Hematopoietic multipotent progenitor cell (in vitro differentiated cells): ENCODE results near the gene GET4. TPM values are rescaled to one million over a fixed set of nuclear protein-coding genes. Genes with fewer than 3 reads are reported as not detected.
"Not testable (repeated sequence)": the region's sequence is repeated elsewhere in the genome, so short reads cannot be mapped to it uniquely, and the experiment has no call there.

ENCODE experiments used
- DNase-seq, 3 donors: peaks; one replicate each; pipeline ENCODE4 v3.0.0-alpha.2; 2011 to 2015; ENCODE audit warnings: low read depth in 2 of 3, low spot score in 2 of 3
- total RNA-seq: library from RNA; depleted of rRNA; stranded (reverse); fragments of >200 nt; gene quantifications from one replicate; pipeline ENCODE4 v1.2.3, GENCODE V29; 2012

Gene GET4
- total RNA-seq, 1 donor: 37.4 TPM

DNA sequence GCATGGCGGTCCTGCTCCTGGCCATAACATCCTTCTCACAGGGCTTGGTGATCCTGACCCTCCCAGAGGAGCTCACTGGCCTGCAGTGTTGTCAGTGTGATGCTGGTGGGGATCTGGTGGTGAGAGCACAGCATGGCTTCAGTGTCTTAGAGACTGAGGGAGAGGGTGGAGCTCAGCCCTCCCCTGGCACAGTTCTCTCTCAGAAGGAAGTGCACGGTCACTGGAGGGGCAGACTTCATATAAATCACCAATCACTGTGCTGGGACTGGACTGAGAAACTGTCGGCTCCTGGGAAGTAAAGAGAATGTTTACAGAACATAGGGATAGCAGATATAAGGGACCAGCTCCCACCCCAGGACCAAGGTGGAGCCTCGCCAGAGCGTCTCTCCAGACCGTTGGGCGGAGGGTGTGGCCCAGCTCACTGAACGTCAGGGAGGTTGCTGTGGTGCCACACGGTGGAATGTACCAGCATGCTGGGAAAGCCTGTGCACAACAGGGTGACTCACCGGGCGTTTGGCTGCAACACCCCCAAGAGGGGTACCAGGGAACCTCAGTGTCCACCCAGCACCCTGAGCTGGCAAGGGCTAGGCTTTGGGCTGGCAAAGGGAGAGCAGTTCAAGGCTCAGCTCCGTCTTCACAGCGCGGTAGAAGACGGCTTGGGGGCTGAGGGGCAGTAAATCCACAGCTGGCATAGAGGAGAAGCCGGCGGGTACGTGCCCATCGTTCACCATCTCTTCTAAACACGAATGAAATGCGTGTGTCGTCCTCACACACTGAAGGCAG, 8.8 kb upstream of the GET4 start:
- no peak for DNase-seq

DNA sequence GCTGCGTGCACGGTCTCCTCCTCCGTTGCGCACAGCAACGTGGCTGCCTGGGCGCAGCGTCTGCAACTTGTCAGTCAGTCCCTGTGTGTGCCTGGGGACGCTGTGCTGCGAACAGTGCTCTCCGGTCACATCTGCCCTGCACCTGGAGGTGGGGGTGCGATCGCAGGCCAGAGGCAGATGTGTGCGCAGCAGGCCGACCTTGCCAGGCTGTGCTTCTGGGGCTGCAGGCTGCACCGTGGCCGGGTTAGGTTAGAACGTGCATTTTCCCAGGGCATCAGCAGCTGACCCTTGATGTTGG, 8.2 kb upstream of the GET4 start:
- DNase-seq: no peak

DNA sequence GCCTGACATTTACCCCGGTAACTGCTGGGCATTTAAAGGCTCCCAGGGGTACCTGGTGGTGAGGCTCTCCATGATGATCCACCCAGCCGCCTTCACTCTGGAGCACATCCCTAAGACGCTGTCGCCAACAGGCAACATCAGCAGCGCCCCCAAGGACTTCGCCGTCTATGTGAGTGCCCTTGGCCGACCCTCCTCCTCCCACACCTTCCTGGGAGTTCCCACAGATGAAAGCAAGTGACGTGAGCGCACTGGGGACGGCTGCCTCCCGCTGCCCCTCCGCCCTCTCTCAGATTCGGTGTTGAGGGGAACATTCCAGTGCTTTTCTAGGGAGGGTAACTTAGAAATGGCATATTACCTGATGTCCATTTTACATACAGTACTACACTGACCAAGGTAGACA, 7.0 kb upstream of the GET4 start:
- DNase-seq: no peak

DNA sequence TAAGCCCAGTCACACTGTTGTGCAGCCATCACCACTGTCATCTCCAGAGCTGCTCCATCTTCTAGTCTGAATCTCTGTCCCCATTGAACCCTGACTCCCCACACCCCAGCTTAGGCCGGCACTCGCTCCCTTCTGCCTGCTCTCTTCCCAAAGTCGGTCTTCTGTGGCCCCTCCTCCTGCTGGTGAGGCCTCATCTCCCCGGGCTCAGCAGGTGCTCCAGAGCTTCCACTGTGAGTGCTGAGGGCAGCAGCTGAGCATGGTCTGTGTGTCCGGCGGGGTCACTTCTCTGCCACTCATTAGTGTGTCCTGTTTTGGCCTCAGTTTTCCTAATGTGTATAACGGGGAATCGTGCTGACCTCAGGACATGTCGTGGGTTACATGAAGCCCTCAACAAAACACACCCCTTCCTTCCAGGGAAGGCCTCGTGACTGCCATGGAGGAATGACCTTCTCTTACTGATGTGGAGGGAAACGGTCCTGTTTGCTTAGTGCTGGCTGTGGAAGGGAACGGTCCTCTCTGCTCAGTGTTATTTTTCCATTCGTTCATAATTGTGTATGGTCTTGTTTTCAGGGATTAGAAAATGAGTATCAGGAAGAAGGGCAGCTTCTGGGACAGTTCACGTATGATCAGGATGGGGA, 4.3 kb upstream of the GET4 start:
- DNase-seq: no peak

DNA sequence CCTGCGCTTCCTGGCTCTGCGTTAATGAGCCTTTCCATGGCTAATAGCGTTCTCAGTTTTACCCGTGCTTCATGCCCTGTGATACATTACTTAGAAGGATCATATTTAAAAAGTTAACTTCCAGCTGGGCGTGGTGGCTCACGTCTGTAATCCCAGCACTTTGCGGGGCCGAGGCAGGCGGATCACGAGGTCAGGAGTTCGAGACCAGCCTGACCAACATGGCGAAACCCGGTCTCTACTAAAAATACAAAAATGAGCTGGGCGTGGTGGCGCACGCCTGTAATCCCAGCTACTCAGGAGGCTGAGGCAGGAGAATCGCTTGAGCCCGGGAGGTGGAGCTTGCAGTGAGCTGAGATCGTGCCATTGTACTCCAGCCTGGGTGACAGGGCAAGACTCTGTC, 3.7 kb upstream of the GET4 start:
- not testable (repeated sequence) for DNase-seq

DNA sequence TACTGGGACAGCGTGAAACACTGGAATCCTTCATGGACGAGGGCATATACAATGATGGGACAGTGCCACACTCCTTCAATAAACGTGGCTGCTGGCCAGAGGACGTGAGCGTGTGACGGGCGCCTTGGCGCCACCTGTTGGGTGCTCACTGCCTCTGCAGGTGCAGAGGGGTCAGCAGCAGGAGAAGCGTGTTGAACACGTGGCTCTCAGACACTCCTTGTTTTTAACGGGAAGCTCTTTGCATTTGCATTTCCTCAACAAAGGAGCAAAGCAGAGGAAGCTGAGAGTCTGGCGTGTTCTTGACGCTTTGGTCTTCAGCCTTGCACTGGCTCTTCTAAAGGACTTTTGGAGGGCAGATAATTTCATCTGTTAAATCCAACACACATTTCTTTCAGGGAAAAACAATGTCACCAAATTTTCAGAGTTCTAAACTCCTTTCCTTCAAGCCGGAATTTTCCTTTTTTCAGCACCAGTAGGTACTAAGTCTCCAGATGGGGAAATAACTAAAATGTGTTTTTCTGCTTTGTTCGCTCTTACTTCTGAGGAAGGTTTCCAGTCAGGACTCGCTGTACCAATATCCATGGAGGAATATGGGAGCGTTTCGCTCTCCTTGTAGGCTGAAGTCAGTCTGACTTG, 2.9 kb upstream of the GET4 start:
- peak; percentile 58 to 80 (median 77) for DNase-seq

DNA sequence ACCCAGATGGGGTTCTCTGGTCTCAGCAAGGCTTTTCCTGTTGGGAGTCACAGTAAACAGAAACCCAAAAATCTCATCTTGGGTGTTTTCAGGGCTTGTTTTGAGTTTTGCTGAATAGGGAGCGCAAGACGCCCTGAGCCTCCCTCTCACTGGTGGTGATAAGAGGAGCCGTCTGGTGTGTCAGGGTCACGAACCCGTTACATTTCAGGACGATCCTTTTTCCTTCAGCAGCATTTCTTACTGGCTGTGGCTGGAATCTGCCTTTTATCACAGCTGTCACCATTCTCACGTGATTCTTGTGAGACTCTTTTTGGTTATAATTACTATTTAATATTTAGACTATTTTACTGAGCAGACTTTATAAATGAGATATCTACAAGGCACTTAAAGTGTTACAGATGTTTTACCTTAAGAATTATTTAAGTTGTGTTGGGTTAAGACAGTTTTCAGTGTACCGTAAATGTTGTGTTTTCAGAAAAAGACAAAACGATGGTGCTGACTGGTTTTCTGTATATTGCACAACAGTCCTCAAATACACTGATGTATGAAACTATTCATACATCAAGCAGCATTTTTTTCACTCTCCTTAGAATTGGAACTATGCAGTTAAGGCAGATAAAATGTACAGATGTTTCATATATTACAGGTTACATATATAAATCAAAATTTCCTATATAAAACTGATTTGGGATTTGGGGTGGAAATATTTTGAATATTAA, 2.2 kb upstream of the GET4 start:
- DNase-seq: no peak

DNA sequence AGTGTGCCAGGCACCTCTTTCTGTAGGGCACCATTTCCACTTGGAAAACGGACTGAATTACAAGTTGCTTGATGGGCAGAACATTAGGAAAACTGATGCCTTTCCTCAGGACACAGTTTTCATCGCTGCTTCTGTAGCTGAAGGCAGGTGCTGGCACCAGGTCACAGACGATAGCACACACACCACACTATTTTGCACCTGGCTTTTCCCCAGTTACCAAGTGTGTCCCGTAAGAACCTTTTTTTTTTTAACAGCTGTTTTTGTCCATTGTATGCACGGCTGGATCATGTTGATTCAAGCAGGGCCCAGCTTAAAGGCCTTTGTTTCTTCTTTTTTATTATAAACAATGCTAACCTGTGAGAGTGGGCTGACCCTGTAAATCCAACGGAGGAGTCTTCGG, 1.3 kb upstream of the GET4 start:
- no peak for DNase-seq

DNA sequence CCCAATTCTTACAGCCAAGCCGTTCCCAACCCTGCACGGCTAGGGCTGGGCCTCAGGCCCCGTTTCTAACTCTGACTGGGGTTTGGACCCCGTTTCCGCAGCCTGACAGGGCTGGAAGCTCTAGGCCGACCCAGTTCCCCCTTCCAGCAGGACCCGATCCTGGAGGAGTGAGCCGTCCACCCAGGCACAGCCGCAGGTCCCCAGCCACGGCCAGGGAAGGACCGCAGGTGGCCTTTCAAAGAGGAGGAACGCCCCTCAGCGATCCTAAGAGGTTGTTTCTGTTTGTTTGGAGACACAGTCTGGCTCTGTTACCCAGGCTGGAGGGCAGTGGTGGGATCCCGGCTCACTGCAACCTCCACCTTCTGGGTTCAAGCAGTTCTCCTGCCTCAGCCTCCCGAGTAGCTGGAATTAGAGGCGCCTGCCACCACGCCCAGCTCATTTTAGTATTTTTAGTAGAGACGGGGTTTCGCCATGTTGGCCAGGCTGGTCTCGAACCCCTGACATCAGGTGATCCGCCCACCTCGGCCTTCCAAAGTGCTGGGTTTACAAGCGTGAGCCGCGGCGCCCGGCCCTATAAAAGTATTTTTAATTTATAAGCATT, 778 bp upstream of the GET4 start:
- no peak for DNase-seq

DNA sequence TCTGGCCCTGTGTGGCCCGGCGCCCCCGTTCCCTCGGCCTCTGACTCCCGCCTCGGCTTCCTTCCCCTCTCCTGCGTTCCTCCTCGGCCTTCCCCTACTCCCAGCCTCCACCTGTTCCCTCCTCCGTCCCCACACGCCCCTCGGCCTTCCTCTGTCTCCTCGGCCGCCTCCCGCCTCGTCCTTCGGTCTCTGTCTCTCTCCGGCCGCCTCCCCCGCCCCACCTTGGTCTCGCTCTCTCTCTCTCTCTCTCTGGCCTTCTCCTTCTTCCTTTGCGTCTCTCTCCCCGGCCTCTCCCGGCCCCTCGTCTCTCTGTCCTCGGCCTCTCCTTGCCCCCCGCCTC, 588 bp downstream of the GET4 start:
- no peak for DNase-seq

DNA sequence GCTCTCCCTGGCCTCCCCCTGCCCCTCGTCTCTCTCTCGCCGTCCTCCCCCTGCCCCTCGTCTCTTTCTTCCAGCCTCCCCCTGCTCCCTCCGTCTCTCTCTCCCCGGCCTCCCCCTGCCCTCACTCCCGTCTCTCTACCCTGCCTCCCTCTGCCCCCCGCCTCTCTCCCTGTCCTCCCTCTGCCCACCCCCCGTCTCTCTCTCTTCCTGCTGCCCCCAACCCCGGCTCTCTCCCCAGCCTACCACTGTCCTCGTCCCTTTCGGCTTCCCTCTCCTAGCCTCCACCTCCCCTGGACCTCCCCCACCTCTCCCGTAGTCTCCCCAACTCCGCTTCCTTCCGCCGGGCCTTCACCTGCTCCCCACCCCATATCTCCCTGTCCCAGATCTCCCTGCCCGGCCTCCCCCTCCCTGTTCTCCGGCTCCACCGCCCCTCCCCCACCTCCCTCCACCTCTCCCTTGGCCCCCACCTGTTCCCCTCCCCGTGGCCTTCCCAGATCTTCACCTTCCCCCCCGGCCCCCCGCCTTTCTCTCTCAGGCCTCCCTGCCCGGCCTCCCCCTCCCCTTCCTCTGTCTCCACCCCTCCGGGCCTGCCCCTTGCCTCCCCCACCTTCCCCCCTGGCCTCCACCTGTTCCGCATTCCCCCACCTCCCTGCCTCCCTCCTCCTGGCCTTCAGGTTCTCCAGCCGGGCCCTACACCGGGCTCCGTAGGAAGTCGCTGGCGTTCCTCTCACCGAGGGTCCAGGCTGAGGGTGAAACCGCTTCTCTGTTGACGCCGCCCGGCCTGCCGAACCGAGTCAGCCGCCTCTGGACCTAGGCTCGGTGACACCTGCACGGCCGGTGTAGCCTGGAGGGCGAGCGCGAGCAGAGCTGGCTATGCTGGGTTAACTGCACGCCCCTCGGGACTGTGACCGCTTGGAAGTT, 1.2 kb downstream of the GET4 start:
- peak in 2 of 3 donors; percentile 22 to 33 for DNase-seq

DNA sequence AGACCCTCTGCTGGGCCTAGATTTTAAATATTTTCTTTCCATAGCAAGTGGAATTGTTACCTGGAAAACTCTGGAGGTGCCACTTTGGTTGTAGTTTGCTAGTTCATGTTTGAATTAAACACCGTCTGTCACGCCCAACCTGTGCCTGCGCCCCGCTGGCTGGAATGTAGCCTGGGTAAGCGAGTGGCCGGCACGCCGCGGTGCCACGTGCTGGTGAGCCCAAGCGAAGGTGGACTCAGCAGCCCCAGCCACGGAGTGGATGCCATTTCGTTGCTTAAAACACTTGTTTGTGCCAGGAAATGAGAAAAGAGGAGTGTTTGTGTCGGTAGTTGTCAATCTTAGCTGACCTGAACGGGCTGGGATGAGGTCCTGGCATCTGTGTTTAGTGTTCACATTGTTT, 2.7 kb downstream of the GET4 start:
- no peak for DNase-seq

DNA sequence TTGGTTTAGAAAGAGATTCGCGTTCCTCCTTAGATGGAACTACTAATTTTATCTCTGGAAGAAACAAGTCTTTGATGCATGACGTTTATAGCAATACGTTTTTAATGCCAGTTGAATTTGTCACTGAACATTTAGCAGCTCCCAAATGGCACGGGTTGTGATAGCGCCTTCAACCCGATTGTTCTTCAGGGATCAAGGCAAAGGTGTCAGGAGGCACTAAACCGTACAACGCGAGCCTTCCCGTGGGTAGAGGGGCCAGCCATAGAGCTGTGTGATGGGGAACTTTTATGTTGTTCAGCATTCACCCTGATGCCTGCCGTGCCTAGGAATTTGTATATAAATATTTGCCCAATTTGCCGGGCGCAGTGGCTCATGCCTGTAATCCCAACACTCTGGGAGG, 3.4 kb downstream of the GET4 start:
- DNase-seq: no peak

DNA sequence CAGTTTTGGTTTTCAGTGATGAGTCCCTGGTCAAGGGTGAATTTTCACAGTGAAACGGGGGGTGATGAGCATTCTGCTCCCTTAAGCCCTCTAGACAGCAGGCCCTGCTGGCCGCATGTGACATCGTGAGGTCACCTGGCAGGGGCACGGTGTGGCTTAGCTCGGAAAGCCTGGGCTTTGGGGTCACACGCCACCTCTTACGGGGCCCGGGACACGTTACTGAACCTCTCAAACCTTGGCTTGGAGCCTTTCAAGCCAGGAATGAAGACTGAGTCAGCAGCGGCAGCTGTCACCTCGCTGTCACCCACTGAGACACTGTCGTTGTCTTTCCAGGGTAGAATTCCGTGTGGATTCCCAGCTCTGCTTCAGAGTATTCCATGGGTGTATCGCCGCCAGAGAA, 4.1 kb downstream of the GET4 start:
- DNase-seq: no peak

DNA sequence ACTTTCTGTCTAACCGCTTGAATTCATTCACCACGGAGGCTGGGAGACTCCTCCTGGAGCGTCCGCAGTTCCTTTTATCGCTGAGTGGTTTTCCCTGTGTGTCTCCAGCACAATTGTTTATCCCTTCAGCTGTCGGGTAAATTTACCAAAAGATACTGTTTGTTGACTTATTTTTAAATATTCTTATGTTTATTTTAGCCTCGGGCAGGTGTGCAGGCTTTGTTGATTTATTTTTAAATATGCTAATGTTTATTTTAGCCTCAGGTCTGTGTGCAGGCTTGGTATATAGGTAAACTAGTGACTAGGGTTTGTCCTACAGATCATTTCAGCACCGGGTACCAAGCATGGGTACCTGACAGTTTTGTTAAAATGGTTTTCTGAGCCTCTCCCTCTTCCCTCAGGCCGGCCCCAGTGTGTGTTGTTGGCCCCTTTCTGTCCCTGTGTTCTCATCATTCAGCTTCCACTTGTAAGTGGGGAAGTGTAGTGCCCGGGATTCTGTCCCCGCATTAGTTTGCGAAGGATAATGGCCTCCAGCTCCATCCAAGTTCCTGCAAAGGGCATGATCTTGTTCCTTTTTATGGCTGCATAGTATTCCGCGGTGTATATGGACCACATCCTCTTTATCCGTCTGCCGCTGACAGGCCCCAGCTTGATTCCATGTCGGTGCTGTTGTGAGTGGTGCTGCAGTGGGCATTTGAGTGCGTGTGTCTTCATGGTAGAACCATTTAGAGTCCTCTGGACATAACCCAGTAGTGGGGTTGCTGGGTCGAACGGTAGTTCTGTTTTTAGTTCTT, 5.3 kb downstream of the GET4 start:
- no peak for DNase-seq

DNA sequence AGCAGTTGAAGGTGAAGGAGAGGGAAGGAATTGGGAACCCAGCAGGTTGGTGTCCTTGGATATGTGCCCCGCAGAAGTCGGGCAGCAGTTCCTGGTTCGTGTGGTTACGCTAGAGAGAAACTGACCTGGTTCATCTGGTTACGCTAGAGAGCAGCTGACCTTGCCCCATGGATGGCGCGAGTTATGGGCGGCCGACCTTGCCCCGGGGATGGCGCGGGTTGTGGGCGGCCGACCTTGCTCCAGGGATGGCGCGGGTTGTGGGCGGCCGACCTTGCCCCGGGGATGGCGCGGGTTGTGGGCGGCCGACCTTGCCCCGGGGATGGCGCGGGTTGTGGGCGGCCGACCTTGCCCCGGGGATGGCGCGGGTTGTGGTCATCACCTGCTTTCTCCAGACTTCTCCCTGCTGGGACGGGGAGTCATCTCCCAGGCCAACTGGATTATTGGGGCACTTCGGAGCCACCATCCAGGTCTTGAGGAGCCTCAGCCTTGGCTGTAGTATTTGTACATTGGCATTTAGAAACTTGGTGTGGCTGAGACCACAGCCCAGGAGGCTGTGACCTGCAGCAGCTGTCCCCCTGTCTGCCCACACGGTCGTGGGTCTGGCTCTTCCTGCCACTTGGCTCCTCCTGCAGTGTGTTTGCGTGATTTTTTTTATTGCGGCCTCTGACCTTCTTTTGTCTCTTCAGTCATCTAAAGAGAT, 6.1 kb downstream of the GET4 start:
- no peak for DNase-seq

DNA sequence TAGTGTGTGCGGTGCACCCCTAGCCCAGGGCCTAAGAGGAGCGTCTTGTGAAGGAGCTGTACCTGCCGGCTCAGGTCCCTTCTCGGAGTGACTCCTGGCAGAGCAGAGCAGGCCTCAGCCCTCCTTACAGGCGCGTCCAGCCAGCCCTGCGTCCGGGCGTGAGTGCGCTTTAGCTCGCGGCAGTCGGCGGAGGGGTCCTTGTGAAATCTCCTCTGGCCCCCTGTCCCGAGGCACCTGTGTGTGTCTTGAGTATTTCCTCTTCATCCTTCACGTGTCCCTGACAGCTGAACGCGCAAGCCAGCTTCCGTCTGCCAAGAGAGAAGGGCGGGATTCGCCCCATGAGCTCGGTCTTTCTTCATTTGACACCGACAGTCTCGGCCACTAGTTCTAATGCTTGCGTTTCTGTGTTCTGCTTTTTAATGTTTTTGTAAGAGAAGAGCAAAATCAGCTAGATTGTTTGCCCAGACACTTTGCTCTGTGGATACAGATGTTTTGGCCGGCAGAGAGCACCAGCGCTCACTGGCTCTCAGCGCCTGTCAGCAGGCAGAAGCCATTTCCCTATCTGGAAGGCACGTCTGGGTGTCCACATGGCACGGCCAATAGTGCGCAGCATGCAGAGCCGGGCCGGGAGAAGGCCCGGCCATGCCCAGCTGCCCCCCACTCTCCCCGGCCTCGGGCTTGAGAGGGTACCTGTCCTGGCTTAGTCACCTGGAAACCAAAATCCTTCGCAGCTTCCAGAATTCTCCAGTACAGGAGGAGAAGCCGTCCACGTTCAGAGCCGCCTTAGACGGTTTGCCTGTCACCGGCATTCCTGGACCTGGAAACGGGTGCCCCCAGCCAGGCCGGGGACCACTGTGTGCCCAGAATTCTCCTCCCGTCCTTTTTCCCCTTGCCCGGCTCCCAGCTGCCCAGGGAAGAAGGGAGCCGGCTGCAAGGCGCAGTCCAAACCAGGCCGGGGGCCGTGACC, 7.0 kb downstream of the GET4 start:
- no peak for DNase-seq
